OCI-LY7 (cell line): ENCODE results near the gene CDC37L1. TPM values are rescaled to one million over a fixed set of nuclear protein-coding genes. Genes with fewer than 3 reads are reported as not detected.

Source experiments
- BruUV-seq: library from RNA; stranded (reverse); fragments of 400-500 nt; replicated peaks from 2 replicates; lab custom pipeline; 2021; lab: Mats Ljungman, UMichigan
- CTCF ChIA-PET: fragments of 300-600 bp; sonication (Branson Sonifier 250); formaldehyde crosslinking; loops from one replicate; lab custom pipeline; 2022; ENCODE audit warnings: antibody characterized with exemption; ENCODE audit not compliant: unreplicated experiment; lab: Charles Lee
- POLR2A ChIA-PET: fragments of 300-600 bp; sonication (Branson Sonifier 250); formaldehyde crosslinking; loops from one replicate; lab custom pipeline; 2022; ENCODE audit warnings: antibody characterized with exemption; lab: Charles Lee
- DNase-seq: peaks from one replicate; pipeline ENCODE4 v3.0.0-alpha.2; 2015; ENCODE audit warnings: low spot score
- H2AFZ ChIP-seq: fragments of 200-600 bp; sonication (generic), shearing (Covaris generic); 2 replicates; pipeline ENCODE4 v1.6.1; 2014; ENCODE audit warnings: mild to moderate bottlenecking, antibody characterized with exemption, low read length, moderate library complexity
- H3K27ac ChIP-seq: fragments of 200-600 bp; sonication (generic); 2 replicates; pipeline ENCODE4 v1.5.1; 2014; ENCODE audit warnings: mixed run types, low read depth, mild to moderate bottlenecking, moderate library complexity, low read length, inconsistent platforms; ENCODE audit not compliant: poor library complexity, severe bottlenecking
- H3K36me3 ChIP-seq: fragments of 200-600 bp; sonication (generic); 2 replicates; pipeline ENCODE4 v1.6.1; 2014; ENCODE audit warnings: mild to moderate bottlenecking, antibody characterized with exemption, low read length, moderate library complexity, mixed read lengths; ENCODE audit not compliant: insufficient read depth
- H3K4me1 ChIP-seq: fragments of 200-600 bp; sonication (generic); 2 replicates; pipeline ENCODE4 v1.5.1; 2014; ENCODE audit warnings: mild to moderate bottlenecking, low read length; ENCODE audit not compliant: insufficient read depth, poor library complexity, severe bottlenecking
- H3K4me2 ChIP-seq: fragments of 200-600 bp; sonication (generic); 2 replicates; pipeline ENCODE4 v1.6.1; 2014; ENCODE audit warnings: mild to moderate bottlenecking, low read length
- H3K4me3 ChIP-seq: fragments of 200-600 bp; sonication (generic); 2 replicates; pipeline ENCODE4 v1.5.1; 2014; ENCODE audit warnings: mild to moderate bottlenecking, low read depth, low read length; ENCODE audit not compliant: poor library complexity, severe bottlenecking
- H3K79me2 ChIP-seq: fragments of 200-600 bp; sonication (generic); 2 replicates; pipeline ENCODE4 v1.6.1; 2016; ENCODE audit warnings: low read depth, mild to moderate bottlenecking, low read length, moderate library complexity, mixed read lengths; ENCODE audit not compliant: insufficient read depth
- H3K9me2 ChIP-seq: fragments of 200-600 bp; sonication (generic); 2 replicates; pipeline ENCODE4 v1.6.1; 2016; ENCODE audit warnings: mild to moderate bottlenecking, low read length, mixed read lengths; ENCODE audit not compliant: insufficient read depth
- H3K9me3 ChIP-seq: fragments of 200-600 bp; sonication (generic); 2 replicates; pipeline ENCODE4 v1.6.1; 2014; ENCODE audit warnings: mild to moderate bottlenecking, mixed run types, low read length, mixed read lengths
- H4K20me1 ChIP-seq: fragments of 200-600 bp; sonication (generic); 2 replicates; pipeline ENCODE4 v1.6.1; 2014; ENCODE audit warnings: mild to moderate bottlenecking, antibody characterized with exemption, low read length, moderate library complexity, mixed read lengths; ENCODE audit not compliant: insufficient read depth
- CTCF ChIP-seq: fragments of 200-600 bp; sonication (generic); conservative IDR thresholded peaks from 2 replicates; pipeline ENCODE4 v1.5.1; 2014; ENCODE audit warnings: mild to moderate bottlenecking, antibody characterized with exemption, low read length, moderate library complexity, mixed read lengths
- EZH2phosphoT487 ChIP-seq: fragments of 200-600 bp; sonication (generic); IDR thresholded peaks from 2 replicates; pipeline ENCODE4 v1.6.1; 2018; ENCODE audit warnings: low read depth, borderline replicate concordance, mild to moderate bottlenecking, mixed run types, antibody characterized with exemption, low read length, moderate library complexity, mixed read lengths
- intact Hi-C: fragments of 100-400 bp; cut with micrococcal nuclease; formaldehyde crosslinking; loops from one replicate; pipeline ENCODE4 v1.10.0; 2022; ENCODE audit not compliant: unreplicated experiment
- total RNA-seq, 2 experiments: library from RNA; depleted of rRNA in 1 of 2; stranded (reverse); fragments of >200 nt in 1 of 2; shearing (Covaris generic) in 1 of 2; gene quantifications; 2 replicates each; pipeline ENCODE4 v1.2.3, GENCODE V29; 2014 to 2022

Gene CDC37L1
- total RNA-seq, 2 experiments from 2014 or later, result 9.3 to 11.7 TPM

- ChIA-PET CTCF (no interaction called here), POLR2A (interaction anchor here (0.6 to 1.0 kb wide), 2 partner anchors 10 to 66 kb away, joined by 3 read pairs; no protein-coding TSS in a partner anchor)
- Histone ChIP-seq H2AFZ (no peak overlapping the region), H3K4me2 (no peak overlapping the region), H3K4me3 (no peak overlapping the region), H3K79me2 (no peaks in the 10 kb centered on the region), H4K20me1 (no peaks in the 10 kb centered on the region), H3K9me3 (peaks cover 4% of the 10 kb centered on the region; the same call in 1 of the 2 replicates), H3K9me2 (no peaks in the 10 kb centered on the region), H3K36me3 (peaks cover 99% of the 10 kb centered on the region), H3K4me1 (peaks cover 4% of the 10 kb centered on the region), H3K27ac (no peak overlapping the region)
- no TSS peak for BruUV-seq
- intact Hi-C loops, result no loop called here
- no peak for DNase-seq
- TF ChIP-seq EZH2phosphoT487 (no peak), CTCF (no peak)
Measured at GRCh38 chr9:4716163-4716562, 36.8 kb downstream of the CDC37L1 start.

GRCh38 chr9:4717815-4718214, 38.4 kb downstream of the CDC37L1 start:
- no peak for TF ChIP-seq CTCF
- TF ChIP-seq EZH2phosphoT487, result no peak
- DNase-seq, result no peak
- Histone ChIP-seq H3K4me3 (no peak overlapping the region), H3K4me2 (no peak overlapping the region), H4K20me1 (no peaks in the 10 kb centered on the region), H3K9me2 (no peaks in the 10 kb centered on the region), H3K4me1 (peaks cover 4% of the 10 kb centered on the region), H3K36me3 (peaks cover 97% of the 10 kb centered on the region), H3K9me3 (peaks cover 4% of the 10 kb centered on the region; the same call in 1 of the 2 replicates), H3K79me2 (no peaks in the 10 kb centered on the region), H2AFZ (no peak overlapping the region), H3K27ac (no peak overlapping the region)
- BruUV-seq, result no TSS peak
- intact Hi-C loops, result no loop called here
- ChIA-PET CTCF (no interaction called here), POLR2A (no interaction called here)

GRCh38 chr9:4718911-4719310, 39.5 kb downstream of the CDC37L1 start:
- peaks cover 90% of the 10 kb centered on the region for H3K36me3 ChIP-seq
- ChIA-PET POLR2A (interaction anchor here (0.7 to 1.5 kb wide), 2 partner anchors 22 to 983 kb away, joined by 4 read pairs; partner anchors contain the start of gene AK3), CTCF (no interaction called here)

More at GRCh38 chr9:4718911-4719310, 39.5 kb downstream of the CDC37L1 start:
- intact Hi-C loops, result no loop called here
- no peaks in the 10 kb centered on the region for H3K9me2 ChIP-seq
- H3K4me2 ChIP-seq, result no peak overlapping the region
- H3K79me2 ChIP-seq, result no peaks in the 10 kb centered on the region
- TF ChIP-seq EZH2phosphoT487 (no peak), CTCF (no peak)
- H3K4me3 ChIP-seq, result no peak overlapping the region
- H3K9me3 ChIP-seq, result peaks cover 2% of the 10 kb centered on the region; the same call in 1 of the 2 replicates
- no TSS peak for BruUV-seq
- H3K4me1 ChIP-seq, result peaks cover 4% of the 10 kb centered on the region
- H2AFZ ChIP-seq, result no peak overlapping the region
- no peak overlapping the region for H3K27ac ChIP-seq
- no peak for DNase-seq
- H4K20me1 ChIP-seq, result no peaks in the 10 kb centered on the region
